Progenitor cell of endocrine pancreas (in vitro differentiated cells): Measurements from ENCODE around the gene TMEM54. TPM values are rescaled to one million over a fixed set of nuclear protein-coding genes. Genes with fewer than 3 reads are reported as not detected.

ENCODE experiments used
- DNase-seq: peaks from one replicate; pipeline ENCODE4 v3.0.0; 2021; ENCODE audit warnings: low spot score; ENCODE audit not compliant: unreplicated experiment
- H3K27ac Mint-ChIP-seq: 2 replicates; pipeline ENCODE4 v1.8.0; 2021; ENCODE audit warnings: mild to moderate bottlenecking, moderate library complexity, mixed read lengths
- H3K27me3 Mint-ChIP-seq: 2 replicates; pipeline ENCODE4 v1.8.0; 2021; ENCODE audit warnings: mixed read lengths
- H3K36me3 Mint-ChIP-seq: 2 replicates; pipeline ENCODE4 v1.8.0; 2022; ENCODE audit warnings: mixed read lengths; ENCODE audit not compliant: insufficient read depth
- H3K4me1 Mint-ChIP-seq: 2 replicates; pipeline ENCODE4 v1.8.0; 2021; ENCODE audit warnings: low read depth, mixed read lengths
- H3K4me3 Mint-ChIP-seq: 2 replicates; pipeline ENCODE4 v1.8.0; 2021; ENCODE audit warnings: low read depth, mild to moderate bottlenecking, moderate library complexity, mixed read lengths
- H3K9me3 Mint-ChIP-seq: 2 replicates; pipeline ENCODE4 v1.8.0; 2021; ENCODE audit warnings: low read depth, mixed read lengths
- total RNA-seq: library from RNA; stranded (reverse); gene quantifications from 2 replicates; pipeline ENCODE4 v1.2.1, GENCODE V29; 2021
- TF ChIP-seq, protein P1 (sequence below): fragments of 200-600 bp; sonication (generic); IDR thresholded peaks from one replicate; pipeline ENCODE4 v1.5.0; 2021; ENCODE audit warnings: antibody characterized with exemption, mild to moderate bottlenecking; ENCODE audit not compliant: unreplicated experiment

Gene TMEM54
- total RNA-seq, 1 donor from 2014 or later: 27.0 TPM

DNA sequence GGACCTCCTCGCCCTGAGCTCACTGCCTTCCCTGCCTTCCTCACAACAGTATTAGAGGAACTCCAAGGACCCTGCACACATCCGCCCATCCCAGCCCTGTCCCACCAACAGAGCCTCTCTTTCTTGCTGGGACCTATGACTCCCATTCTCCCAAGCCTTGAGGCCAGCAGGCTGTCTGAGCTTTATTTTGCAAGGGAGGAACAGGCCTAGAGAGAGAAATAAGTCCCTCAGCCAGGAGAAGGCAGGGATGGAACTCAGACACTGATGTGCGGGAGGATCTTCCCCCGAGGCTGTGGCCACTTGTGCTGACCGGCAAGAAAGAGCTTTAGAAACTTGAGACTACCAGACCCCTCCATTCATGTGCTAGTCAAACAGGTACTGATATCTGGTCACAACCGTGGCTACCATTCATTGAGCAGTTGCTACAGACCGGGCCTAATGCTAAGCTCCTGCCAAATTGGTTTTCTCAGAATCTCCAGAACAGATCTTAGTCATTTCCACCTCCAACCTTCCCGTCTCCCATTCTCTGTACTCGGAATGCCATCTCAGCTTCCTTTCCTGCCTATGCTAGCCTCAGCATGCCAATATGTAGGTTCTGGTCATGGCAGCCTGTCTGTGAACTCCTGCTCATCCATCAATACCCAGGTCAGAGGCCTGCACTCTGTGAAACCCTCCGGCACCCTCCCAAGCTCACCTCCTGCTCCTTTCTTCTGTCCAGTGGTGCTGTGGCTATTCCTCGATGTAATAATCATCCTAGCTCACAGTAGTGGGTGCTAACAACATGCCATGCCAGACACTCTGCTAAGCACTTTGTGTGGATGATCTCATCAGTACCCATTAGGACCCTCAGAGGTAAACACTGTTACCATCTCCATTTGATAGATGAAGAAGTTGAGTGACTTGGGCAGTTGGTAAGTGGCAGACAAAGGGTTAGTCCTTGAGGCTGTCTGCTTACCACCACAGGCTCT lies 3.8 kb downstream of the TMEM54 start:
- Mint-ChIP-seq H3K4me3 (no peak overlapping the region), H3K36me3 (no peaks in the 10 kb centered on the region), H3K27me3 (peaks cover 53% of the 10 kb centered on the region), H3K9me3 (no peaks in the 10 kb centered on the region), H3K4me1 (peaks cover 3% of the 10 kb centered on the region), H3K27ac (no peak overlapping the region)
- TF ChIP-seq, protein P1, sequence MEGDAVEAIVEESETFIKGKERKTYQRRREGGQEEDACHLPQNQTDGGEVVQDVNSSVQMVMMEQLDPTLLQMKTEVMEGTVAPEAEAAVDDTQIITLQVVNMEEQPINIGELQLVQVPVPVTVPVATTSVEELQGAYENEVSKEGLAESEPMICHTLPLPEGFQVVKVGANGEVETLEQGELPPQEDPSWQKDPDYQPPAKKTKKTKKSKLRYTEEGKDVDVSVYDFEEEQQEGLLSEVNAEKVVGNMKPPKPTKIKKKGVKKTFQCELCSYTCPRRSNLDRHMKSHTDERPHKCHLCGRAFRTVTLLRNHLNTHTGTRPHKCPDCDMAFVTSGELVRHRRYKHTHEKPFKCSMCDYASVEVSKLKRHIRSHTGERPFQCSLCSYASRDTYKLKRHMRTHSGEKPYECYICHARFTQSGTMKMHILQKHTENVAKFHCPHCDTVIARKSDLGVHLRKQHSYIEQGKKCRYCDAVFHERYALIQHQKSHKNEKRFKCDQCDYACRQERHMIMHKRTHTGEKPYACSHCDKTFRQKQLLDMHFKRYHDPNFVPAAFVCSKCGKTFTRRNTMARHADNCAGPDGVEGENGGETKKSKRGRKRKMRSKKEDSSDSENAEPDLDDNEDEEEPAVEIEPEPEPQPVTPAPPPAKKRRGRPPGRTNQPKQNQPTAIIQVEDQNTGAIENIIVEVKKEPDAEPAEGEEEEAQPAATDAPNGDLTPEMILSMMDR: no peak
- no peak for DNase-seq

DNA sequence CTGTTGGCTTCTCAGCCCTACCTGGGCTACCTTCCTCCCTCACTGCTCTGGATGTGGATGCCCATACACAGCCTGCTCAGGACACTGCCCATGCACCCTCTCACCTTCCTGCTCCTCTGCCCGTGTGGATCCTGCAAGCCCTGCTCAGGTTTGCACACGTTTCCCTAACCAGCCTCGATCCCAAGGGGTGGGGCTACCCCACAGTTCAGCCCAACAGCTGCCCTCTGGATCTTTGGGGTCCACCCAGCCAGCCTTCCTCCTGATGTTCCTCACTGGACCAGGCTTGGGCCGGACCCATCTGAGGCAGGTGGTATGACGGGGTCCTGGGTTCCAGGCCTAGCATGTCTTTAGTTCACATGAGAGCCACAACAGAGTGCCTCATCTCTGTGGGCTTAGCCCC lies 4.7 kb downstream of the TMEM54 start:
- Mint-ChIP-seq H3K27me3 (peaks cover 56% of the 10 kb centered on the region), H3K4me3 (no peak overlapping the region), H3K4me1 (peaks cover 3% of the 10 kb centered on the region), H3K9me3 (no peaks in the 10 kb centered on the region), H3K36me3 (no peaks in the 10 kb centered on the region), H3K27ac (no peak overlapping the region)
- no peak for DNase-seq
- TF ChIP-seq, protein P1: no peak

DNA sequence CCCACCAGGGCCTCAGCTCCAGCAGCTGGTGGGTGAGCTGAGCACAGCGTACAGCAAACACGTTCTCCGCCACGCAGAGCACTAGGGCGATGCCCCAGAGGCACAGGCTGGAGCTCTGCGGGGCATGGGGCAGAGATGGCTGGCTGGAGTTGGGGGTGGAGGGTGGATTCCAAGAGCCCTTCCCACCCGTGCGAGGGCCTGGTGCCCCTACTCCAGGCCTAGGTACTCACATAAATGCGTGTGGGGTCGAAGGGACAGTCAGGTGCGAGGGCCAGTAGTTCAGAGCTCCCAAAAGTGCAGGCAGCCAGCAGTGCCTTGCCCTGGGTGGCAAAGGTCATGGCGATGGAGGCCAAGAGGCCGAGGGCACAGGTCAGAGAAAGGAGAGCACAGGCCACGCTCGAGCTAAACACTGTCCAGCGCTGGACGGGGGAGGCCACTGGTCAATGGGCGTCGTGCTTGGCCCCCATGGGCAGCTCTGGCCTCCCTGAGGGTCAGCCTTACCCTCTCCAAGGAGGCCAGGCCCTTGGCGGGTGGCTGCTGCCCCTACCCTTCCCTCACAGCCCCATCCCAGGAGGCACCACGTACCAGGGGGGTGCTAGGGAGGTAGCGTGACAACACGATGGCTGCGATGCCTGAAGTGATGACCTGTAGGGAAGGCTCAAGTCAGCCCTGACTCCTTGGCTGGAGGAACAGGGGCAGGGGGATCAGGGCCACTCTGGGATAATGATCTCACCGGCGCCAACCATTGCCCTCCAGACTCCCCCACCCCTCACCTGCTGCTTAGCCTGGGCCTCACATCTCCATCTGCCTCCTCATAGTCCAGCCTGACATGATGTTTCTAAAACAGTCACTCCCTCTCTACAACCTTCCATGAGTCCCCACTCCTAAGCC lies 5.6 kb downstream of the TMEM54 start:
- Mint-ChIP-seq H3K4me3 (no peak overlapping the region), H3K27me3 (peaks cover 61% of the 10 kb centered on the region), H3K36me3 (no peaks in the 10 kb centered on the region), H3K4me1 (peaks cover 3% of the 10 kb centered on the region), H3K9me3 (no peaks in the 10 kb centered on the region), H3K27ac (no peak overlapping the region)
- TF ChIP-seq, protein P1: no peak
- DNase-seq: no peak

DNA sequence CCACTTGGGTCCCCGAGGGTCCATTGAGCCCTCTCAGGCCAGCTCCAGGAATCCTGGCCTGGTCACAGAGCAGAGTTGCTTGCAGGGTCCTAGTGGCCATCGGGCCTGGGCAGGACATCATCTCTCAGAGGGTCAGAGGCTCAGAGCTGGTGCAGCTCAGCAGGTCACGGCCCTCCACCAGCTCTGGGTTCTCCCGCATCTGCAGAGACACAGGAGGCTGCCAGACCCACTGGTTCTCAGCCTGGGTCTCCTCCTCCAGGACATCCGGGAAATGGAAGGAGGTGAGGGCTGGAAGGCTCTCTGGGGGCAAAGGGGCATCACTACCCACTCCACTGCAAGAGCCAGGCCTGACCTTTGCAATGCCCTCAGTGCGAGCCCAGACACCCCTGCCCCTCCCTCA lies 6.5 kb downstream of the TMEM54 start:
- no peak overlapping the region for H3K27ac Mint-ChIP-seq

More for the DNA sequence above, 6.5 kb downstream of the TMEM54 start:
- Mint-ChIP-seq H3K4me3 (no peak overlapping the region), H3K9me3 (no peaks in the 10 kb centered on the region), H3K36me3 (no peaks in the 10 kb centered on the region), H3K4me1 (peaks cover 3% of the 10 kb centered on the region), H3K27me3 (peaks cover 63% of the 10 kb centered on the region)
- TF ChIP-seq, protein P1: no peak
- DNase-seq: no peak
